ENCODE data around the gene MYOM1.
"Not testable (repeated sequence)": the region's sequence is repeated elsewhere in the genome, so short reads cannot be mapped to it uniquely, and the experiment has no call there.

MYOM1 gene

DNA sequence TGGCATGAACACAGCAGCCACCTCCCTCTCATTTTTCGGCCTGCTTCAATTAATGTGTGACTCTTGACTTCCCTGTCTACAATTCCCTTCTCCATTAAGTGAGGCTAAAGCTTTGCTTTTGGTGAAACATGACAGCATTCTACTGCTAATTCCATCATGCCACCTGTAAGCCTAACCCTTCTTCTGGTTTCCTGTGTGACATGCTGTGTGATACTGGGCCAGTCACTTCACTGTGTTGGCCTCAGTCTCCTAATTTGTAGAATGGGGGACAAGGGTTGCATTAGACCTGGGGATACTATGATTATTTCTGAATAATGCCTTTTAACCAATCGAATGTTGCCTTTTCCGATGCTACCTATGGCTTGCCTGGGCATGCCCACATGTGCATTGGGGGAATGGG lies 146.4 kb downstream of the MYOM1 start:
- DNase-seq, result not testable (repeated sequence)

DNA sequence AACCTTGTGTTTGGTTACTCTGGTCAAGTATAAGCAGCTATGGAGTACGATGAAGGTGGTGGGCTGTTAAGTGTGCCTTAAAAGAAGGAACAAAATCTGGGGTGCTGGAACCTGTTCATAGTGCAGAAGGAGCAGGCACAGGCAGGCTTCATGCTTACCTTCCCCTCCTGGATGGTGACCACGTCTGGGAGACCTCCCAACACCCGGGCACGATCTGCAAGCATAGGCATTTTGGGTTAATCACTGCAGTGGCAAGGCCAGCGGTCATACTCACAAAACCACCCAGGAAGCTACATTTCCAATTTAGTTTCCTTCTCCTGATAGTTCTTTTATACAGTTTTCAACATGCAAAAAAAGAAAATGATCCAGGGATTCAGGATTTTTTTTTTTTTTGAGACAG lies 148.1 kb downstream of the MYOM1 start:
- DNase-seq, result no peak

DNA sequence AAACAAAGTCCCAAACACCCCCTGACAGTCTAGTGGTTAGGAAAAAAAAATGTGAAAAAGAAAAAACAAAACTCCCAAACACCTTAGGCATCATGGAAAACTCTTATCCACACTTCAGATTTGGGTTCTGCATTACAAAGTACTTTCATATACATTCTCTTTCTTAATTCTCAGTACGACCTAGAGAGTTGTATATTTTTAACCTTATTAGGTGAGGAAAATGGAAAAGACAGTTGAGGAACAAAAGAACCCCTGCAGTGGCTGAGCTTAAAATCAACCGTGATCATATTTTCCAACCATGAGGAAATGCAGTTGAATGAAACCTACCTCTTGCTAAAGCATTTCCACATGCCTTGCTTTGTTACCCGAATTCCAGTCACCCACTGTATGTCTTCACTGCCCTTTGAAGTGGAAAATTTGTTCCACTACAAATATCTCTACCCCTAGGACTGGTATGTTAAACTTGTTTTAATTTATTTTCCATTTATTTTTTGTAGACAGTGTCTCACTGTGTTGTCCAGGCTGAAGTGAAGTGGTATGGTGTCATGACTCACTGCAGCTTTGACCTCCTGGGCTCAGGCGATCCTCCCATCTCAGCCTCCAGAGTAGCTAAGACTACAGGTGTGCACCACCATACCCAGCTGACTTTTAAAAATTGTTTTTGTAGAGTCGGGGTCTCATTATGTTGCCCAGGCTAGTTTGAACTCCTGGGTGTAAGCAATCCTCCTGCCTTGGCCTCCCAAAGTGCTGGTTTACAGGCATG lies 149.9 kb downstream of the MYOM1 start:
- DNase-seq, result no peak

DNA sequence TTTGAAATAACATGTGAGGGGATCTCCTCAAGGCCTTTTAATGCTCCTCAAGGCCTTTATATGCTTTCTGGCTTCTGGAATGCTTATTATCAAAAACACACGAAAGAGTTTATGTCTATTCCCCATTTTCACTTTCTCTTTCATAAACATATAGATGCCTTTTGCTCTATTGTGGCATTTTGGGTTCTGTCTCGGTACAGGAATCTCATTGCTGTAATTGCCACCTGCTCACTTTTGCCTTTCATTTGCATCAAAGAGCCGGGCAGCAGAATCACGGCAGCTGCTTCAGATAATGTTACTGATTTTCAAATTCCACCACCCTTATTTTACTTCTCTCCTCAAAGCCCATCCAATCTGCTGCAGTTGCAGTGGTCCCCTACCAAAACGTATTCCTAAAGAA lies 152.0 kb downstream of the MYOM1 start:
- DNase-seq, result no peak

DNA sequence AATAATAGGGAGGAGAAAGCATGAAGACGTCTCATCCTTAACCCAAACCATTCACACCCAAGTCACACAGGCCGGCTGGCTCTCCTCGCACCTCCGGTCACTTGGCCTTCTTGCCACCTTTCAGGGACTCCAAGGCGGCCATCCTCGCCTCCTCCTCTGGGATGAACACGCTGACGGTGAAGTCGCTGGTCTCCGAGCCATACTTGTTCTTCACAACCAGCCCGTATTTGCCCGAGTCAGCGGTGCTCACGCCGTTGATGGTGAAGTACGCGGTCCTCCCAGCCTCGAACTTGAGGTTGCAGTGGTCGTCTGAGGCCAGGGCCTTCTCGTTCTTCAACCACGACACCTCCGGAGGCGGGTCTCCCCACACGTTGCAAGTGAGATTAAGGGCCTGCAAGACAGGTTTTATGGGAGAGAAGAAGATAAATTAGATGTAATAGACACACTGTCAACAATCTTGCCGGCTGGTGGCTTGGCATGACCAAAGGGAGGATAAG lies 152.6 kb downstream of the MYOM1 start:
- no peak for DNase-seq

DNA sequence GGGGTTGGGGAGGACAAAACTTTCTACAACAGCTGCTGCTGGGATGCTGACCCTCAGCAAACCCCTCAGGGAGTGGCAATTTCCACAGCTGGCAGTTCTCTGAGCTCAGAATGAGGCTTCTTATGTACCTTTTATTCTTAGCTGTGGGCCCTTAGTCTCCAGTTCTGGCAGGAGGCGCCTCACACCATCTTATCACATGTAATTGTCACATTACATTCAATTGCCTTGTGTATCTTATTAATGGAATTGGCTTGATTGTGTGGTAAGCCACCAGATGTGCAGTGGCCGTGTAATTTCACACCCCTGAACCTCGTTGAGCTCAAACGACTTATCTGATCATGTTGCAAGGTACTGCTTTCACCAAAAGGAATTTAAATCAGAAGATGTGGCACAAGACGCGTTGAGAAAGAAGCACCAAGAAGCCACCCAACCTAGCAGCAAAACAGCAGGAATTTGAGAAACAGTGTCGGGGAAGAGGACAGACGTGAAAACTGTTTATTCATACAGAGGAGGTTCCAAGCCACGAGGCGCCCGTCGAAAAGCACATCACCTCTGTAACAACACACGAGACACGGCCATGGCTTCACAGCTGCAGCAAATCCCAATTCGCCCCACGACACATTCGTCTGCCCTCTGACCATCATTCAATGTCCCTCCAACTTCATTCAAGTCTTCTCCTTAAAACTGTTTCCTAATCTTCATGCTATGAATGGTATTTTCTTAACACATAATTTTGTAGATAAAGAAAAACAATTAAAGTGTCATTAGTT lies 153.2 kb downstream of the MYOM1 start:
- no peak for DNase-seq

DNA sequence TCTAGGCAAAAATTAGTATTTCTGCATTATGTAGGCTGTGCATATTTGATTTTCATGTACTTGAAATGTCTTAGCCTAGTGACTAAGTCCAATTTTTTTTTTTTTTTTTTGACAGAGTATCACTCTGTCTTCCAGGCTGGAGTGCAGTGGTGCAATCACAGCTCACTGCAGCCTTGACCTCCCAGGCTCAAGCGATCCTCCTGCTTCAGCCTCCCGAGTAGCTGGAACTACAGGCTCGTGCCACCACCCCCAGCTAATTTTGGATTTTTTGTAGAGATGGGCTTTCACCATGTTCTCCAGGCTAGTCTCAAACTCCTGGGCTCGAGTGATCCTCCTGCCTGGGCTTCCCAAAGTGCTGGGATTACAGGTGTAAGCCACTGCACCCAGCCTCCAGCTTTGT lies 156.0 kb downstream of the MYOM1 start:
- DNase-seq, result not testable (repeated sequence)

DNA sequence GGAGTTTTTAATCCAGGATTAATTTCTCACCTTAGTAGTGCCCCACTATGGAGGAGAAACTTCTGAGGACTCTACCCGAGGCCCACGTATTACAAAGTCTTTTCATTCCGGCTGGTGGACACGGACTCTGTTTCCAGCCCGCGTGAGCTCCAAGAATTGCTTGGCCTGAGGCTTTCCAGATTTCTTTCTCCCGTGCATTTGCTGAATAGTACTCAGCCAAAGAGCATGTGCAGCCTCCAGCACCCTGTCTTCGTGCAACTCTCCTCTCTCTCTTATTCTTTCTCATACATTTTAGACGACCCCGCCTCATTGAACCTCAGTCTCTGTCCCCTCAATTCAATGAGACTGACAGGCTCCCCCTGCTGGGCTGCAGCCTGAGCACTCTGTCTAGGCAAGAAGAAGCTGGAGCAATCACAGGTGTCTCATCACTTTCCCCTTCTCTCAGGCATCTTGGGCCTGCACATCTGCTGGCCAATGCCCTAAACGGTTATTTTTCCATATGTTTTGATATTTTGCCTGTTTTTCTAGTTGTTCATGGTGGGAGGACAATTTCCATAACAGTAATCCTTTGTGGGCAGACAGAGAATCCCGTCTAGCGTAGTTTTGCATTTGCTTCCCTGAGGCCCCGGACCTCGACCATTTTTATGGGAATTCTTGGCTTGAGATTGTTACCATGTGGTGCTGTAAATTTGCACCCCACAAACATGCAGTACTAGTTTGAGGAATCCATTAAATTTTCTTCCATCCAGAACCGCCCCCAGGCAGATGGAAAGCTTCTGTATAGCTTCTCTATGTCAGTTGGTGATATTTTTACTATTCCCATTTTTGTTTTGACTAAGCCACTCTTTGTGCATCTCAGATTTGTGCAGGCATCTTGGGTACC lies 156.7 kb downstream of the MYOM1 start:
- DNase-seq, result peak; percentile 44

DNA sequence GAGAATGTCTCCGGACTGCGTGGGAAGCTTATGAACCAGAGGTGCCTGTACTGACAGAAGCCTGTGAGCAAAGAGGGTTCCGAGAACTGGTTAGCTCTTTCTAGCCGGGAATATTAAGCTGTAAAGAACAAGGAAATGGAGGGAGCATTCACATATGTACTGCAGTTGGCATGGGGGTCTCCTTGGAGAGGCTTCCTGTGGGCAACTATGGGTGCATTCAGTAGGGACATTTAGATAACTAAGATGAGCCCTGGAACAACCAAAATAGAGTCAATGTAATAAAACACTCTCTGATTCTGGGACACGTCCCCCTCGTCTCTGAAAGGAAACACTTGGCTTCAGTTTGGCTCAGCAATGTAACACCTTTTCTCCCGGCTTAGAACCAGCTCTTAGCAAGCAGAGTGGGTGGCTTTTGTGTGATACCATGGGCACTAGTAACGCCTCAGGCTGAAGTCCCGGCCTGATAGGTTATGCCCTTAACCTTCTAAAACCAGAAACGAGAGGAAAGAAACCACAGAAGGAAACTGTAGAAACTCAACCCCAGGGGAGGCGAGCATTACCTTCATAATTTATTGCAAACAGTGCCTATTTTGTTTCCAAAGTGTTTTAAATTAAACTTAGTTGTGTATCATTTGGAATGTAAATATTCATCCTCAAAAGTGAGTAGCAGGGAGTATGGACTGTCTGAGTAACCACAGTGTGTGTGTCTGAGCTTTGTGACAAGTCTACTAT lies 158.0 kb downstream of the MYOM1 start:
- no peak for DNase-seq

DNA sequence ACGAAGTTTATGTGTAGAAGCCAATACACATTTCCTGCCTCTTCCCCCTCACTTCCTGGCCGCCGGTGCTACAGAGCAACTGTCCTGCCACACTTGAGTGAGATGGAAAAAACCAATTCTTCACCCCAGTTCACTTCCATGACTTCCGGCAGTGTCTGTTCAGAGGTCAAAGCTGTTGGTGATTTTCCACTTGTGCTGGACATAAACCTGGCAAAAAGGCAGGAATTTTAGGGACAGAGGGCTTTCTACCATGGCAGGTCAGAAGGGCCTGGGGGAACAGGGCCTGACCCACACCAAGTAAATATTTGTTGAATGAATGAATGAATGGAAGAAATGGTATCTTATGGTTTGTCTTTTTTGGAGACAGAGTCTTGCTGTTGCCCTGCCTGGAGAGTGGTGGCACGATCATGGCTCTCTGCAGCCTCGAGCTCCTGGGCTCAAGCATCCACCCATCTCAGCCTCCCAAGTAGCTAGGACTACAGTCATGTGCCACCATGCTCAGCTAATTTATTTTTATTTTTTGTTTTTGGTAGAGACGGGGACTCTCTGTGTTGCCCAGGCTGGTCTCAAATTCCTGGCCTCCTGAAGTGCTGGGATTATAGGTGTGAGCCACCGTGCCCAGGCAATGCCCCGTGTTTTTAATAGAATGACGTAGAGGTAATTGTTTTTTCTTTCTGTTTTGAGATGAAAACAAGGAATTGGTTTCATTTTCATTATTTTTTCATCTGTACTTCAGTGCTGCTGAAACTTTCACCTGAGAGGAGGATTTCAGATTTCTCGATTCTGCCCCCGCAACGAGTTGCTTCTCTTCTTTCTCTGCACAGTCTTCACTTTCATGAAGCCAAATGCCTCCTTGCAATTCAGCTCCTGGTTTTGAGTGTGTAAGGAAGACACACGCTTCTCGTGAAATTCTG lies 158.8 kb downstream of the MYOM1 start:
- no peak for DNase-seq

DNA sequence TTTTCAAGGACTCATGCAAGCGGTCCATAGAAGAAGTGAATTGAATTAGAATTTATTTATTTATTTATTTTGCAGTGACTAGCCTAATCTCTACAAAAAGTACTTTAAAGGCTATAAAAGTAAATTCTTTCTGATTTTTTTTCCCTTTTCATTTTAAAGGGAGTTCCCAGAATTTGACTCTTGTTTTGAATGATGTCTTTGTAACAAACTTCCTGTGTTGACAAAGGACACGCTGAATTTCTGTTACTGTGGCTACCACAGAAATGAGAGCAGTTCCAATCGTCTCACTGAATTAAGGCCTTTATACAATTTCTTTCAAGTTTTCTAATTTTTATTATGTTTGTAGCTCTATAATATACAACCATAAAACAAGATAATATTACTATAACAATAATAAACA lies 160.5 kb downstream of the MYOM1 start:
- no peak for DNase-seq

DNA sequence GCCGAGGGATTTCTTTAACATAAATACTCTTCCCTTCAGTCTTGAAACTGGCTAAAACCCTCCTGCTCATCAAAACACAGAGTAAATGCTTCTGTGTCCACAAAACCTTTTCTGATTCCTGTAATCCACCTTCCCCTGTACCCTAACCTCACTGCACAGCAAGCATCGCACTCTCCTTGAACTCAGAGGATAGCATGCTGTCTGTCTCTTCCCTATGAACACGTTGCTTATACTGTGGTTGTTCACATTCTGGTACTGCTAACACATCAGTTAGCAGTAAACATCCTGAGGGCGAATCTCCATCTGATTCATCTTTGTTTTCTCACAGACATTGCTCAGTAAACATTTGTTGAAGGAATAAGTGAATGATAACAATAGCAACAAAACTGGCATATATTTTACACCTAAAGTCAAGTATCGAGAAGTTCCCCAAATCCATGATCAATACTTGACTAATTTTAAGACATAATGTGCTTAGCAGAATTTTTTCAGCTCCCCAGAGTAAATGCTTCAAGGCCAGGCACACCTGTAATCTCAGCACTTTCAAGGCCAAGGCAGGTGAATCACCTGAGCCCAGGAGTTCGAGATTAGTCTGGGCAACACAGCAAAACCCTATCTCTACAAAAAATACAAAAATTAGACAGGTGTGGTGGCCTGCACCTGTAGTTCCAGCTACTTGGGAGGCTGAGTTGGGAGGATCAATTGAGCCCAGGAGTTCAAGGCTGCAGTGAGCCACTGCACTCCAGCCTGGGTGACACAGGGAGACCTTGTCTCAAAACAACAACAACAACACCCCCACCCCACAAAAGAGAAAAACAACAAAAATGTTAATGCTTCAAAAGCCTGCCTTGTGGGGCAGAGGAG lies 161.2 kb downstream of the MYOM1 start:
- no peak for DNase-seq

DNA sequence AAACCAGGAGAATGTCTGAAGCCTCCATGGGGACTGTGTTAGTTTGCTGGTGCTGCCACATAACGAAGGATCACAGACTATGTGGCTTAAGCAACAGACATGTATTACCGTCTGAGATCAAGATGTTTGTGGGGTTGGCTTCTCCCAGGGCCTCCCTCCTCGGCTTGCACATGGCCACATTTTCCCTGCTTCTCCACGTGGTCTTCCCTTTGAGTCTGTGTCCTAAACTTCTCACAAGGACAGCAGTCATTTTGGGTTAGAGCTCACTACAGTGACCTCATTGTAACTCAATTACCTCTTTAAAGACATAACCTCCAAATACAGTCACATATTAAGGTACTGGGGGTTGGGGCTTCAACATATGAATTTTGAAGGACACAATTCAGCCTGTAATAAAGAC lies 162.2 kb downstream of the MYOM1 start:
- DNase-seq, result no peak

DNA sequence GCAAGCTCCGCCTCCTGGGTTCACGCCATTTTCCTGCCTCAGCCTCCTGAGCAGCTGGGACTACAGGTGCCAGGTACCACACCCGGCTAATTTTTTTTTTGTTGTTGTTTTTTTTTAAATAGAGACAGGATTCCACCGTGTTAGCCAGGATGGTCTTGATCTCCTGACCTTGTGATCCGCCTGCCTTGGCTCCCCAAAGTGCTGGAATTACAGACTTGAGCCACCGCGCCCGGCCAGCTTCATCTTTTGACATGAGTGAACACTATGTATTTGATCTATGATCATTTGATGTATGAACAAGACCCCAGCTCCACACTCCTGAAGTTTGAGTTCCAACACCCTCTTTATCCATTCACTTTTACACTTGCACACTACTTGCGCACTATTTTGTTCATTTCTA lies 163.5 kb downstream of the MYOM1 start:
- no peak for DNase-seq

DNA sequence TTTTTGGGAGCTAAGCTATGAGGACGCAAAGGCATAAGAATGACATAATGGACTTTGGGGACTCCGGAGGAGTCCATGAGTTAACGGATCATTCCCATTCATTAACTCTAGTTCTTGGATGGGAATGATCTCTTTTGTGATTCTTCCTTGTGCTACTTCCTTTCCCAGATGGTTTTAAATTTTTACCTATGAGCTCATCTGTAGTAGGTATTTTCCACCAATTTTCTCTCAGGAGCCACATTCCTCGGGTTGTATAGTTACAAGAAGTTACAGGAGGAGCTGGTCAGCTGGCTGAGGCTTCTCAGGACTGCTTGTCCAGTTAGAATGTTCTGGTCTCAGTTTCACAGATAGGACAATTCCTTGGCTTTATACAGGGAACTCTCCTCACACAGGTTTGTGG lies 164.0 kb downstream of the MYOM1 start:
- DNase-seq, result no peak

DNA sequence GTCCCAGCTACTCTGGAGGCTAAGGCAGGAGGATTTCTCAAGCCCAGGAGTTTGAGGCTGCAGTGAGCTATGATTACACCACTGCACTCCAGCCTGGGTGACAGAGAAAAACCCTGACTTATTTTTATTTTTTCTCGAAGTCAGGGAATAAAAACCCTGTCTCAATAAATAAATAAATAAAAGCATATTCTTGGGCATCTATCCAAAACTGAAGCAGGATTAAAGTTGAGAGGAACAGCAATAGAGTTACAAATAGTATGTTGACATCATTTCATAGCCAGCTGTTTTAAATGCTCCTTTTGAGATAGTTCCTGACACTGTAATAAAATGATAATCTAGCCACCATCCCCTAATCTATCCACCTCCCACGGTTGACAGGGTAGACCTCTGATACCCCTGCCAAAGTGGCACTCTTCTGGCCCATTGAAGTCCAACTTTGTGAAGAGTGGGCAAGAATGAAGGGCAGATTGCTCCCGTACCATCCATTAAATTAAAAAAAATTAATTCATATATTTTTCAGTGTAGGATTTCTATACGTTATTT lies 164.5 kb downstream of the MYOM1 start:
- no peak for DNase-seq

DNA sequence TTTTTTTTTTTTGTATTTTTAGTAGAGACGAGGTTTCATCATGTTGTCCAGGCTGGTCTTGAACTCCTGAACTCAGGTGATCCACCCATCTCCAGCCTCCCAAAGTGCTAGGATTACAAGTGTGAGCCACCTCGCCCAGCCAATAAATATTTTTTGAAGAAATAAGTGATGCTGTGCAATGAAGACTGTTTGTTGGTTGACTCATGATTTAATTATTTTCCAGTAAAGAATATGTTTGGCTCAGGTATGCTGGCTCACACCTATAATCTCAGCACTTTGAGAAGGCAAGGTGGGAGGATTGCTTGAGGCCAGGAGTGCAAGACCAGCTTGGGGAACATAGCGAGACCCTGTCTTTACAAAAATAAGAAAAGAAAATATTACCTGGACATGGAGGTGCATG lies 165.0 kb downstream of the MYOM1 start:
- DNase-seq, result no peak

DNA sequence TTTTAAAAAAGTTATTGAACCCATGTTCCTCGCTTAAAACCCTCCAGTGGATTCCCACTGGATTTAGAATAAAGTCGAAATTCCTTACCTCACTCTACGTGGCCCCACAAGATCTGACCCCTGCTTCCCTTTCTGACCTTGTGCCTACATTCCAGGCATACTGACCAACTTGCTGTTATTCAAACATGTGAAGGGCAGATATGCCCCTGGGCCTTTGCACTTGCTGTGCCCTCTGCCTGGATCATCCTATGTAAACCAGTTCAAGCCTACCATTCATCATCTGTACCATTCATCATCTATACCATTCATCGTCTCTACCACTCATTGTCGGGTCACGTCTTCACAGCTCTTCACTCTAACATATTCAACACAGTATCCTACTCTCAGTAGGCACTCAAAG lies 165.6 kb downstream of the MYOM1 start:
- no peak for DNase-seq

DNA sequence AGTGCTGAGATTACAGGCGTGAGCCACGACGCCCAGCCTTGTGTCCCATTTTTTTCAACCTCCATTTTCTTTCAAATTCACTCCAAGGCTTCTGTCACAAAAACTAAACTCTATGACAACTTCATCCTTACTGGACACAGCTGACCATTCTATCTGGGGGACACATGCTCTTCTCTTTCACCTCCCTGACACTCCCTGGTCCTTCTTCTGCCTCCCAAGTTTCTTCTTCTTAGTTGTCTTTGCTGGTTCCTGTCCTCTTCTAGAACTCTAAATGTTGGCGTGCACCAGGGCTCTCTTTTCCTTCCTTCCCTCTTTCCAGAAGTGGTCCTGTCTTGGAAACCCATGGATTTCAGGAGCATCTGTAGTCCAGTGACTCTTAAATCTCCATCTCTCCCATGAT lies 166.7 kb downstream of the MYOM1 start:
- no peak for DNase-seq

DNA sequence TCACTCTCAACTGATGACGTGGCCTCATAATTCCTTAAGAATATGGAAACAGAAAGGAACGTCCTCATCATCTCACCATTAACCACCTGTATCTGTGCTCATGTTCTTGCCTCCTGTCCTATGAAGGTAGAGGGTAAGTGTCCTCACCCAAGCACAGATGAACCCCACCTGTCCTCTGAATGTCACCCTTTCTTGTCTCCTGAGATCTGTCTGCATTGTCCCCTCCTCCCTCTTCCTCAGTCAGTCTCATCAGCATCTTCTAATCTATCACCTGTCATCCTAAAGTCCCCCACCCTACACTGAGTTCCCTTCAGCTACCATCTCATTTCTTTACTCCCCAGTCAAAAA lies 167.4 kb downstream of the MYOM1 start:
- no peak for DNase-seq
